HEK293 (cell line): ENCODE results near the gene TPST1.

Experiments
- ZNF133 ChIP-seq: fragments of 450-650 bp; formaldehyde crosslinking; IDR thresholded peaks from 2 replicates; pipeline ENCODE4 v1.5.1; 2016; ENCODE audit warnings: missing biosample characterization, missing genetic modification characterization
- ZNF223 ChIP-seq: fragments of 450-650 bp; formaldehyde crosslinking; IDR thresholded peaks from 2 replicates; pipeline ENCODE4 v1.5.1; 2016; ENCODE audit warnings: missing biosample characterization, missing genetic modification characterization
- ZNF660 ChIP-seq: fragments of 450-650 bp; IDR thresholded peaks from 2 replicates; pipeline ENCODE4 v1.5.1; 2018; ENCODE audit warnings: missing biosample characterization, mild to moderate bottlenecking, missing genetic modification characterization
- TF ChIP-seq, protein P1 (sequence below): fragments of 450-650 bp; formaldehyde crosslinking; IDR thresholded peaks from 2 replicates; pipeline ENCODE4 v1.5.1; 2016; ENCODE audit warnings: missing biosample characterization, missing genetic modification characterization
- TF ChIP-seq, protein P2 (sequence below): fragments of 450-650 bp; formaldehyde crosslinking; IDR thresholded peaks from 2 replicates; pipeline ENCODE4 v1.5.1; 2016; ENCODE audit warnings: missing biosample characterization, missing genetic modification characterization

DNA sequence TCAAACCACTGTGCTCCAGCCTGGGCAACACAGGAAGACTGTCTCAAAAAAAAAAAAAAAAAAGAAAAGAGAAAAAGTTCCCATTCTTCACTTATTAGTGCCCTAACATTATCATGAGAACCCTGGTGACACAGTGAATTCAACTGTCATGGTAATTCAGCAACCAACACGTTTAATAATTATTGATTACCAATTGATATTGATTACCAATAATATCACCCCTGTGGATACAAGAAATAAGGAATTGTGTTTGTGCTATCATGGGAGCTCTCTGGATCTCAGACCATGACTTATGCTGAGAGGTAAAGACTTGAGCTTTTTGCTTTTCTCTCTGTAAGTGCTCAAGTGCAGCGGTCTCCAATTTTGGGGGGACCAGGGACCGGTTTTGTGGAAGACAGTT, 195.3 kb downstream of the TPST1 start:
- TF ChIP-seq ZNF660 (tag by site-specific recombination): no peak
- TF ChIP-seq, protein P1, sequence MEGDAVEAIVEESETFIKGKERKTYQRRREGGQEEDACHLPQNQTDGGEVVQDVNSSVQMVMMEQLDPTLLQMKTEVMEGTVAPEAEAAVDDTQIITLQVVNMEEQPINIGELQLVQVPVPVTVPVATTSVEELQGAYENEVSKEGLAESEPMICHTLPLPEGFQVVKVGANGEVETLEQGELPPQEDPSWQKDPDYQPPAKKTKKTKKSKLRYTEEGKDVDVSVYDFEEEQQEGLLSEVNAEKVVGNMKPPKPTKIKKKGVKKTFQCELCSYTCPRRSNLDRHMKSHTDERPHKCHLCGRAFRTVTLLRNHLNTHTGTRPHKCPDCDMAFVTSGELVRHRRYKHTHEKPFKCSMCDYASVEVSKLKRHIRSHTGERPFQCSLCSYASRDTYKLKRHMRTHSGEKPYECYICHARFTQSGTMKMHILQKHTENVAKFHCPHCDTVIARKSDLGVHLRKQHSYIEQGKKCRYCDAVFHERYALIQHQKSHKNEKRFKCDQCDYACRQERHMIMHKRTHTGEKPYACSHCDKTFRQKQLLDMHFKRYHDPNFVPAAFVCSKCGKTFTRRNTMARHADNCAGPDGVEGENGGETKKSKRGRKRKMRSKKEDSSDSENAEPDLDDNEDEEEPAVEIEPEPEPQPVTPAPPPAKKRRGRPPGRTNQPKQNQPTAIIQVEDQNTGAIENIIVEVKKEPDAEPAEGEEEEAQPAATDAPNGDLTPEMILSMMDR: no peak
- TF ChIP-seq, protein P2, sequence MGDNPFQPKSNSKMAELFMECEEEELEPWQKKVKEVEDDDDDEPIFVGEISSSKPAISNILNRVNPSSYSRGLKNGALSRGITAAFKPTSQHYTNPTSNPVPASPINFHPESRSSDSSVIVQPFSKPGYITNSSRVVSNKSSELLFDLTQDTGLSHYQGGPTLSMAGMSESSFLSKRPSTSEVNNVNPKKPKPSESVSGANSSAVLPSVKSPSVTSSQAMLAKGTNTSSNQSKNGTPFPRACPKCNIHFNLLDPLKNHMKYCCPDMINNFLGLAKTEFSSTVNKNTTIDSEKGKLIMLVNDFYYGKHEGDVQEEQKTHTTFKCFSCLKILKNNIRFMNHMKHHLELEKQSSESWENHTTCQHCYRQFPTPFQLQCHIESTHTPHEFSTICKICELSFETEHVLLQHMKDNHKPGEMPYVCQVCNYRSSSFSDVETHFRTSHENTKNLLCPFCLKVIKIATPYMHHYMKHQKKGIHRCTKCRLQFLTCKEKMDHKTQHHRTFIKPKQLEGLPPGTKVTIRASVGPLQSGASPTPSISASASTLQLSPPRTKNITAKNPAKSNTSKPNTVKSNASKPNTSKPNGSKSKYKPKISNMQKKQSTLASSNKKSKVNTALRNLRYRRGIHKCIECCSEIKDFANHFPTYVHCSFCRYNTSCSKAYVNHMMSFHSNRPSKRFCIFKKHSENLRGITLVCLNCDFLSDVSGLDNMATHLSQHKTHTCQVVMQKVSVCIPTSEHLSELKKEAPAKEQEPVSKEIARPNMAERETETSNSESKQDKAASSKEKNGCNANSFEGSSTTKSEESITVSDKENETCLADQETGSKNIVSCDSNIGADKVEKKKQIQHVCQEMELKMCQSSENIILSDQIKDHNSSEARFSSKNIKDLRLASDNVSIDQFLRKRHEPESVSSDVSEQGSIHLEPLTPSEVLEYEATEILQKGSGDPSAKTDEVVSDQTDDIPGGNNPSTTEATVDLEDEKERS (tag by site-specific recombination): no peak
- TF ChIP-seq ZNF133 (tag by site-specific recombination): no peak
- no peak for TF ChIP-seq ZNF223 (tag by site-specific recombination)
